ENCODE results near the gene SCAPER. TPM values are rescaled to one million over a fixed set of nuclear protein-coding genes. Genes with fewer than 3 reads are reported as not detected.

SCAPER gene
- total RNA-seq, 1 experiment from 2014 or later: 14.7 TPM

DNA sequence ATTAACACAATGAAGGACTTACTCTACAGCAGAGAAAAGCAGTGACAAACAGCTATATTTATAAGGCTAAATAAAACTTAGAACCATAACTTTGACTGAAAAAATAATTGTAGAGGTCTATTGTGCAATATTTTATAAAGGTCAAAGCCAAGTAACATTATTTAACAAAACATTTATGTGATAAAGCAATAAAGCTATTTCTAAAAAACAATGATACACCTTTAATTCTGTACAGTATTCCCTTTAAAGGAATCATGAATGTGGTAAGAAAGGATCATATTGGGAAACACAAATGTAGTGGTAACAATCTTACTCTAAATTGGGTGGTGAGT, 332.2 kb downstream of the SCAPER start:
- Histone ChIP-seq H2AFZ (ENCODE audit: low read depth, low read length, poor library complexity, severe bottlenecking) (no peak overlapping the region), H3K4me1 (ENCODE audit: control insufficient read depth in 1 of 2, insufficient read depth in 2 of 2, low read length in 2 of 2) (peaks cover 5 to 12% of the 10 kb centered on the region in 2 experiments; a peak in 2 of 4 replicates), H3K79me2 (ENCODE audit: insufficient read depth, low read length) (no peaks in the 10 kb centered on the region), H3K27ac (ENCODE audit: low read depth, low read length) (no peak overlapping the region), H3K9me2 (ENCODE audit: insufficient read depth) (no peaks in the 10 kb centered on the region; the same call in 1 of the 2 replicates), H3K27me3 (ENCODE audit: insufficient read depth, low read length) (no peaks in the 10 kb centered on the region), H3K9ac (ENCODE audit: low read length) (no peak overlapping the region), H4K20me1 (ENCODE audit: insufficient read depth) (no peaks in the 10 kb centered on the region), H3K9me3 (ENCODE audit: control insufficient read depth in 1 of 2, insufficient read depth in 1 of 2, low read depth in 1 of 2, low read length in 2 of 2) (no peaks in the 10 kb centered on the region), H3K4me2 (ENCODE audit: low read length) (no peak overlapping the region), H3K4me3 (replicated peaks in 1 of 2; ENCODE audit: low read depth in 1 of 2, low read length in 2 of 2) (no peak overlapping the region), H3K36me3 (ENCODE audit: control insufficient read depth in 1 of 2, insufficient read depth in 2 of 2, low read length in 2 of 2) (no peaks in the 10 kb centered on the region)
- ChIA-PET RAD21 (ENCODE audit: low non-redundant PET in 1 of 2, low total read pairs in 2 of 2, uncharacterized antibody in 2 of 2, unreplicated experiment in 2 of 2) (no interaction called here), CTCF (no interaction called here), POLR2A (no interaction called here)
- intact Hi-C loops (cut with micrococcal nuclease): no loop called here
- TF ChIP-seq SP1 (IDR thresholded peaks at IDR 0.05; ENCODE audit: low read depth) (no peak), SRF (IDR thresholded peaks at IDR 0.05; ENCODE audit: low read depth) (no peak), EZH2 (IDR thresholded peaks at IDR 0.05) (no peak), CEBPB (IDR thresholded peaks at IDR 0.05; ENCODE audit: low read depth) (no peak)
- no TSS peak for BruUV-seq (replicated peaks)
- no peak for DNase-seq (ENCODE audit: low read depth, low spot score)
- no peak for ATAC-seq

- Histone ChIP-seq H3K9me2 (ENCODE audit: insufficient read depth) (no peaks in the 10 kb centered on the region), H4K20me1 (ENCODE audit: insufficient read depth) (no peaks in the 10 kb centered on the region), H3K36me3 (ENCODE audit: control insufficient read depth in 1 of 2, insufficient read depth in 2 of 2, low read length in 2 of 2) (no peaks in the 10 kb centered on the region), H3K9me3 (ENCODE audit: control insufficient read depth in 1 of 2, insufficient read depth in 1 of 2, low read depth in 1 of 2, low read length in 2 of 2) (no peaks in the 10 kb centered on the region; a peak in 1 of 4 replicates), H3K9ac (ENCODE audit: low read length) (no peak overlapping the region), H3K4me3 (replicated peaks in 1 of 2; ENCODE audit: low read depth in 1 of 2, low read length in 2 of 2) (no peak overlapping the region), H3K27ac (ENCODE audit: low read depth, low read length) (no peak overlapping the region), H3K4me2 (ENCODE audit: low read length) (no peak overlapping the region), H3K4me1 (ENCODE audit: control insufficient read depth in 1 of 2, insufficient read depth in 2 of 2, low read length in 2 of 2) (no peaks in the 10 kb centered on the region), H3K27me3 (ENCODE audit: insufficient read depth, low read length) (no peaks in the 10 kb centered on the region), H3K79me2 (ENCODE audit: insufficient read depth, low read length) (no peaks in the 10 kb centered on the region), H2AFZ (ENCODE audit: low read depth, low read length, poor library complexity, severe bottlenecking) (no peak overlapping the region)
- POLR2A ChIA-PET: no interaction called here
- TF ChIP-seq ZFX (IDR thresholded peaks at IDR 0.05) (no peak), SIN3A (IDR thresholded peaks at IDR 0.05; ENCODE audit: low read depth) (no peak), SP1 (IDR thresholded peaks at IDR 0.05; ENCODE audit: low read depth) (no peak), TCF7L2 (IDR thresholded peaks at IDR 0.05; ENCODE audit: borderline replicate concordance, extremely low read depth, insufficient read depth, insufficient read length) (no peak), POLR2A (IDR thresholded peaks at IDR 0.05; ENCODE audit: borderline replicate concordance, extremely low read depth, insufficient read depth, insufficient read length) (no peak), ZNF274 (IDR thresholded peaks at IDR 0.05; ENCODE audit: low read depth, low read length) (no peak), YY1 (IDR thresholded peaks at IDR 0.05; ENCODE audit: extremely low read depth, insufficient replicate concordance, low read depth, low read length) (no peak), POLR2AphosphoS5 (IDR thresholded peaks at IDR 0.05; ENCODE audit: low read depth, low read length) (no peak), RAD21 (IDR thresholded peaks at IDR 0.05; ENCODE audit: low read depth) (no peak), JUND (IDR thresholded peaks at IDR 0.05) (no peak), CBX3 (IDR thresholded peaks at IDR 0.05; ENCODE audit: low read depth) (no peak), EZH2 (IDR thresholded peaks at IDR 0.05) (no peak), ZBTB33 (IDR thresholded peaks at IDR 0.05; ENCODE audit: extremely low read depth, insufficient replicate concordance, low read length) (no peak), SRF (IDR thresholded peaks at IDR 0.05; ENCODE audit: low read depth) (no peak), CEBPB (IDR thresholded peaks at IDR 0.05; ENCODE audit: low read depth) (no peak), FOSL1 (IDR thresholded peaks at IDR 0.05; ENCODE audit: low read depth) (no peak)
- TF ChIP-seq, protein P1, sequence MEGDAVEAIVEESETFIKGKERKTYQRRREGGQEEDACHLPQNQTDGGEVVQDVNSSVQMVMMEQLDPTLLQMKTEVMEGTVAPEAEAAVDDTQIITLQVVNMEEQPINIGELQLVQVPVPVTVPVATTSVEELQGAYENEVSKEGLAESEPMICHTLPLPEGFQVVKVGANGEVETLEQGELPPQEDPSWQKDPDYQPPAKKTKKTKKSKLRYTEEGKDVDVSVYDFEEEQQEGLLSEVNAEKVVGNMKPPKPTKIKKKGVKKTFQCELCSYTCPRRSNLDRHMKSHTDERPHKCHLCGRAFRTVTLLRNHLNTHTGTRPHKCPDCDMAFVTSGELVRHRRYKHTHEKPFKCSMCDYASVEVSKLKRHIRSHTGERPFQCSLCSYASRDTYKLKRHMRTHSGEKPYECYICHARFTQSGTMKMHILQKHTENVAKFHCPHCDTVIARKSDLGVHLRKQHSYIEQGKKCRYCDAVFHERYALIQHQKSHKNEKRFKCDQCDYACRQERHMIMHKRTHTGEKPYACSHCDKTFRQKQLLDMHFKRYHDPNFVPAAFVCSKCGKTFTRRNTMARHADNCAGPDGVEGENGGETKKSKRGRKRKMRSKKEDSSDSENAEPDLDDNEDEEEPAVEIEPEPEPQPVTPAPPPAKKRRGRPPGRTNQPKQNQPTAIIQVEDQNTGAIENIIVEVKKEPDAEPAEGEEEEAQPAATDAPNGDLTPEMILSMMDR (IDR thresholded peaks at IDR 0.05 in 2 of 3, conservative IDR thresholded peaks at IDR 0.05 in 1 of 3; ENCODE audit: borderline replicate concordance in 1 of 3, insufficient read depth in 1 of 3, low read depth in 2 of 3, low read length in 2 of 3): no peak
- TF ChIP-seq, protein P2, sequence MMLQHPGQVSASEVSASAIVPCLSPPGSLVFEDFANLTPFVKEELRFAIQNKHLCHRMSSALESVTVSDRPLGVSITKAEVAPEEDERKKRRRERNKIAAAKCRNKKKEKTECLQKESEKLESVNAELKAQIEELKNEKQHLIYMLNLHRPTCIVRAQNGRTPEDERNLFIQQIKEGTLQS (IDR thresholded peaks at IDR 0.05): no peak
- DNase-seq (ENCODE audit: low read depth, low spot score): no peak
- RAD21 ChIA-PET (ENCODE audit: low non-redundant PET in 1 of 2, low total read pairs in 2 of 2, uncharacterized antibody in 2 of 2, unreplicated experiment in 2 of 2): no interaction called here
- ATAC-seq: no peak
- intact Hi-C loops (cut with micrococcal nuclease): no loop called here
- BruUV-seq (replicated peaks): no TSS peak
- CTCF ChIA-PET: no interaction called here
Measured at GRCh38 chr15:76566276-76566675, 338.9 kb downstream of the SCAPER start.

Measured in HCT116 (cell line).